GM18873 (cell line): ENCODE data around the gene CCR2.
"Not testable (repeated sequence)": the region's sequence is repeated elsewhere in the genome, so short reads cannot be mapped to it uniquely, and the experiment has no call there.

ENCODE experiments used
- ATAC-seq: cut with Tn5 transposase; IDR thresholded peaks from one replicate; pipeline ENCODE4 v1.9.1; 2021; ENCODE audit warnings: mild to moderate bottlenecking, moderate library complexity, moderate number of reproducible peaks; ENCODE audit not compliant: unreplicated experiment, low FRiP score

Gene CCR2

GRCh38 chr3:46400000-46400734 lies 46.3 kb downstream of the CCR2 start:
- no peak for ATAC-seq

- ATAC-seq, result no peak
Observed at GRCh38 chr3:46400846-46401245, 46.9 kb downstream of the CCR2 start.

- no peak for ATAC-seq
Observed at GRCh38 chr3:46401579-46401978, 47.7 kb downstream of the CCR2 start.

- ATAC-seq, result not testable (repeated sequence)
Observed at GRCh38 chr3:46402902-46403301, 49.0 kb downstream of the CCR2 start.

- ATAC-seq, result no peak
Observed at GRCh38 chr3:46405301-46406019, 51.5 kb downstream of the CCR2 start.

GRCh38 chr3:46406443-46406787 lies 52.5 kb downstream of the CCR2 start:
- ATAC-seq, result no peak

GRCh38 chr3:46406788-46407611 lies 53.1 kb downstream of the CCR2 start, which contains the start of the genes CCR5AS and CCRL2:
TSS of gene CCR5AS (minus strand) at chr3:46407066.
TSS of gene CCRL2 (plus strand) at chr3:46407259. CDS start at chr3:46408080, 821 bp downstream.
- ATAC-seq, result no peak

- ATAC-seq, result no peak
Observed at GRCh38 chr3:46407970-46408369, 54.1 kb downstream of the CCR2 start.

GRCh38 chr3:46408853-46409252 lies 54.9 kb downstream of the CCR2 start:
- ATAC-seq, result no peak

- no peak for ATAC-seq
Observed at GRCh38 chr3:46409739-46410489, 56.0 kb downstream of the CCR2 start.
